ENCODE results near the gene ZNF414.

Gene ZNF414

DNA sequence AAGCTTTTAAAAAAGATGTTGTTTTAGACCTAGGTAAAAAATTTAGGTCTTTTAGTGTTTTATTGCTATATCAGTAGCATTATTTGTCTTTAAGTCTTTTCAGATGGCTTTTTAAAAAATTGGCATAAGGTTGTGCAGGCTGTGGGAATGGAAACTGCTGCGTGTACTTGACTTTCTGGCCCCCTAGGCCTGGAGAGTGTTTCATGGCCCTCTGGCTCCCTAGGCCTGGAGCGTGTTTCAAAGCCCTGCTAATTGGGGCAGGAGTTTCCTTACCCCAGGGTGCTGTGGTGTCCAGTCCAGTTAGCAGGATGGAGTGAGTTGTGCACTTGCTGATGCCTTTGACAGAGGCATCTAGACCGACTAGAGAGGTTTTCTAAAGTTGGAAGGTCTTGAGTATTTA, 35.4 kb downstream of the ZNF414 start:
- TF ChIP-seq, protein P1, sequence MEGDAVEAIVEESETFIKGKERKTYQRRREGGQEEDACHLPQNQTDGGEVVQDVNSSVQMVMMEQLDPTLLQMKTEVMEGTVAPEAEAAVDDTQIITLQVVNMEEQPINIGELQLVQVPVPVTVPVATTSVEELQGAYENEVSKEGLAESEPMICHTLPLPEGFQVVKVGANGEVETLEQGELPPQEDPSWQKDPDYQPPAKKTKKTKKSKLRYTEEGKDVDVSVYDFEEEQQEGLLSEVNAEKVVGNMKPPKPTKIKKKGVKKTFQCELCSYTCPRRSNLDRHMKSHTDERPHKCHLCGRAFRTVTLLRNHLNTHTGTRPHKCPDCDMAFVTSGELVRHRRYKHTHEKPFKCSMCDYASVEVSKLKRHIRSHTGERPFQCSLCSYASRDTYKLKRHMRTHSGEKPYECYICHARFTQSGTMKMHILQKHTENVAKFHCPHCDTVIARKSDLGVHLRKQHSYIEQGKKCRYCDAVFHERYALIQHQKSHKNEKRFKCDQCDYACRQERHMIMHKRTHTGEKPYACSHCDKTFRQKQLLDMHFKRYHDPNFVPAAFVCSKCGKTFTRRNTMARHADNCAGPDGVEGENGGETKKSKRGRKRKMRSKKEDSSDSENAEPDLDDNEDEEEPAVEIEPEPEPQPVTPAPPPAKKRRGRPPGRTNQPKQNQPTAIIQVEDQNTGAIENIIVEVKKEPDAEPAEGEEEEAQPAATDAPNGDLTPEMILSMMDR (conservative IDR thresholded peaks at IDR 0.05; ENCODE audit: low read length): no peak
- TF ChIP-seq EZH2phosphoT487 (IDR thresholded peaks at IDR 0.05; ENCODE audit: borderline replicate concordance): no peak
- Histone ChIP-seq H3K9ac (ENCODE audit: low read depth, low read length, poor library complexity, severe bottlenecking) (no peak overlapping the region), H3F3A (ENCODE audit: low read depth) (no peaks in the 10 kb centered on the region), H3K4me2 (ENCODE audit: low read depth, low read length, poor library complexity, severe bottlenecking) (no peak overlapping the region), H4K20me1 (ENCODE audit: insufficient read depth, low read length, poor library complexity, severe bottlenecking) (peaks cover 88% of the 10 kb centered on the region), H3K9me3 (ENCODE audit: insufficient read depth, low read depth, low read length) (no peaks in the 10 kb centered on the region), H3K27me3 (ENCODE audit: insufficient read depth, low read length, poor library complexity, severe bottlenecking) (no peaks in the 10 kb centered on the region), H3K9me2 (replicated peaks; ENCODE audit: low read depth, low read length) (no peaks in the 10 kb centered on the region), H3K4me3 (ENCODE audit: low read length, poor library complexity, severe bottlenecking) (no peak overlapping the region), H3K36me3 (ENCODE audit: insufficient read depth, low read length) (peaks cover 90% of the 10 kb centered on the region), H2AFZ (ENCODE audit: low read length) (no peak overlapping the region), H3K4me1 (ENCODE audit: insufficient read depth, low read length, poor library complexity, severe bottlenecking) (no peaks in the 10 kb centered on the region), H3K79me2 (ENCODE audit: insufficient read depth, low read length) (peaks cover 99% of the 10 kb centered on the region)

DNA sequence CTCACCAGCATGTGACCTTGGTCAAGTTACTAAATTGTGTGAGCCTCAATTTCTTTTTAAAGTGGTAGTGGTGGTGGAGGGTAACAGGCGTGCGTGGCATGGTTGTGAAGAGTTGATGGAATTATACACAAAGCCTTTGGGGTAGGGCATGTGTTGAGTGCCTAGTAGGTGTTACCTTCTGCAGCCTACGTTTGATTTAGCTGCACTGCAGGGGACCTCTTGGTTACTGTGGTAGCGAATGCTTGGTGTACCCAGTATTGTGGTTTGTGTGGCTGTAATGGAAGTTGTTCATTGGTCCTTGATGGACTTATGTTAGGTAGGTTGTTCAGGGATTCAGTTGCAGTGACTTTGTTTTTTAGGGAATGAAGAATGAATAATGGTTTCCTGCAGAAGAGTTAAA, 36.1 kb downstream of the ZNF414 start:
- H3K9me2 ChIP-seq (replicated peaks; ENCODE audit: low read depth, low read length): no peaks in the 10 kb centered on the region
- H3K36me3 ChIP-seq (ENCODE audit: insufficient read depth, low read length): peaks cover 90% of the 10 kb centered on the region

DNA sequence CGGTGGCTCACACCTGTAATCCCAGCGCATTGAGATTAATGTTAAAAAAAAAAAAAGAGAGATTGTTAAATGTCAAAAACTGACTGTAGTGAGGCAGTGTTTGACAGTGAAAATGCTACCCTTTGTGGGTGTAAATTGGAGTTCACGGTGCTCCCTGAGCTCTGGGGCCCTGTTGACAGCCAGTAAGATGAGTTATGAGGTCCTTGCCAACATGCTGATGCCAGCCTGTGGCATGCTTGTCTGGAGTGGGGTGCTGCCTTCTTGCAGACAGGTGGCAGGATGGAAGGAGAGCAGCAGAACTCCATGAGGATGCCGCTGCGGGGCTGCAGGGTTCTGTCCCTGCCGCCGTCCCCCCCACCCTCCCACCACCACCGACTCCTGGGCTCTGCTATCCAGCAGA, 37.4 kb downstream of the ZNF414 start:
- Histone ChIP-seq H4K20me1 (ENCODE audit: insufficient read depth, low read length, poor library complexity, severe bottlenecking) (peaks cover 80% of the 10 kb centered on the region), H3K9me3 (ENCODE audit: insufficient read depth, low read depth, low read length) (no peaks in the 10 kb centered on the region), H3K79me2 (ENCODE audit: insufficient read depth, low read length) (peaks cover 80% of the 10 kb centered on the region), H3K4me1 (ENCODE audit: insufficient read depth, low read length, poor library complexity, severe bottlenecking) (no peaks in the 10 kb centered on the region), H3K4me2 (ENCODE audit: low read depth, low read length, poor library complexity, severe bottlenecking) (no peak overlapping the region), H3K36me3 (ENCODE audit: insufficient read depth, low read length) (peaks cover 91% of the 10 kb centered on the region; the same call in 1 of the 2 replicates), H3K4me3 (ENCODE audit: low read length, poor library complexity, severe bottlenecking) (no peak overlapping the region), H3K9ac (ENCODE audit: low read depth, low read length, poor library complexity, severe bottlenecking) (no peak overlapping the region), H3K9me2 (replicated peaks; ENCODE audit: low read depth, low read length) (no peaks in the 10 kb centered on the region), H3K27me3 (ENCODE audit: insufficient read depth, low read length, poor library complexity, severe bottlenecking) (no peaks in the 10 kb centered on the region), H2AFZ (ENCODE audit: low read length) (no peak overlapping the region), H3F3A (ENCODE audit: low read depth) (no peaks in the 10 kb centered on the region)
- TF ChIP-seq, protein P1 (conservative IDR thresholded peaks at IDR 0.05; ENCODE audit: low read length): no peak
- TF ChIP-seq EZH2phosphoT487 (IDR thresholded peaks at IDR 0.05; ENCODE audit: borderline replicate concordance): no peak

More for the DNA sequence above, 36.1 kb downstream of the ZNF414 start:
- Histone ChIP-seq H3K79me2 (ENCODE audit: insufficient read depth, low read length) (peaks cover 92% of the 10 kb centered on the region), H3K27me3 (ENCODE audit: insufficient read depth, low read length, poor library complexity, severe bottlenecking) (no peaks in the 10 kb centered on the region), H3K4me2 (ENCODE audit: low read depth, low read length, poor library complexity, severe bottlenecking) (no peak overlapping the region), H3F3A (ENCODE audit: low read depth) (no peaks in the 10 kb centered on the region), H2AFZ (ENCODE audit: low read length) (no peak overlapping the region), H3K9ac (ENCODE audit: low read depth, low read length, poor library complexity, severe bottlenecking) (no peak overlapping the region), H3K4me3 (ENCODE audit: low read length, poor library complexity, severe bottlenecking) (no peak overlapping the region), H4K20me1 (ENCODE audit: insufficient read depth, low read length, poor library complexity, severe bottlenecking) (peaks cover 88% of the 10 kb centered on the region), H3K4me1 (ENCODE audit: insufficient read depth, low read length, poor library complexity, severe bottlenecking) (no peaks in the 10 kb centered on the region), H3K9me3 (ENCODE audit: insufficient read depth, low read depth, low read length) (no peaks in the 10 kb centered on the region)
- TF ChIP-seq EZH2phosphoT487 (IDR thresholded peaks at IDR 0.05; ENCODE audit: borderline replicate concordance): no peak
- TF ChIP-seq, protein P1 (conservative IDR thresholded peaks at IDR 0.05; ENCODE audit: low read length): no peak
